ENCODE data around the gene SPNS3.

DNA sequence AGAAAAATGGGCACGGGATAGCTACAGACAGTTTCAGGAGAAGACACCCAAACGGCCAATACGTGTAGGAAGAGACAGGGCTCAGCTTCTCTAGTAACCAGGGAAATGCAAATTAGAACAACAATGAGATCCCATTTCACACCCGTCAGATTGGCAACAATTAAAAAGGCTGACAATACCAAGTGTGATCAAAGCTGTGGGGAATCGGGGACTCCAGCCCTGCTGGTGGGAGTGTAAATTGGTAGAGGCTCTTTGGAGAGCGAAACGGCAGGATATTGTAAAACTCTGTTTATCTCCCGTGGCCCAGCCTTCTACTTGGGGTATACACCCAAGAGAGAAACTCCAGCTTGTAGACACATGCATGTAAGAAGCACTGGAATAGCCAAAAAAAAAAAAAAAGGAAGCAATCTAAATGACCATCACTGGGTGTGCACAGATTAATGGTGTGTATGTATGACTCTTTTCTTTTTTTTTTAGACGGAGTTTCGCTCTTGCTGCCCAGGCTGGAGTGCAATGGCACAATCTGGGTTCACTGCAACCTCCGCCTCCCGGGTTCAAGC, 93.9 kb downstream of the SPNS3 start:
- TF ChIP-seq, protein P1, sequence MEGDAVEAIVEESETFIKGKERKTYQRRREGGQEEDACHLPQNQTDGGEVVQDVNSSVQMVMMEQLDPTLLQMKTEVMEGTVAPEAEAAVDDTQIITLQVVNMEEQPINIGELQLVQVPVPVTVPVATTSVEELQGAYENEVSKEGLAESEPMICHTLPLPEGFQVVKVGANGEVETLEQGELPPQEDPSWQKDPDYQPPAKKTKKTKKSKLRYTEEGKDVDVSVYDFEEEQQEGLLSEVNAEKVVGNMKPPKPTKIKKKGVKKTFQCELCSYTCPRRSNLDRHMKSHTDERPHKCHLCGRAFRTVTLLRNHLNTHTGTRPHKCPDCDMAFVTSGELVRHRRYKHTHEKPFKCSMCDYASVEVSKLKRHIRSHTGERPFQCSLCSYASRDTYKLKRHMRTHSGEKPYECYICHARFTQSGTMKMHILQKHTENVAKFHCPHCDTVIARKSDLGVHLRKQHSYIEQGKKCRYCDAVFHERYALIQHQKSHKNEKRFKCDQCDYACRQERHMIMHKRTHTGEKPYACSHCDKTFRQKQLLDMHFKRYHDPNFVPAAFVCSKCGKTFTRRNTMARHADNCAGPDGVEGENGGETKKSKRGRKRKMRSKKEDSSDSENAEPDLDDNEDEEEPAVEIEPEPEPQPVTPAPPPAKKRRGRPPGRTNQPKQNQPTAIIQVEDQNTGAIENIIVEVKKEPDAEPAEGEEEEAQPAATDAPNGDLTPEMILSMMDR (IDR thresholded peaks at IDR 0.05; ENCODE audit: poor library complexity, severe bottlenecking), result no peak
- no peak for TF ChIP-seq POLR2AphosphoS5 (IDR thresholded peaks at IDR 0.05)
- TF ChIP-seq EP300 (conservative IDR thresholded peaks at IDR 0.05; ENCODE audit: poor library complexity, severe bottlenecking), result no peak
